Activated T-helper 1 cell treated with Interleukin-2 at 50 U/mL for 16 hours (primary cell): ENCODE results near the gene CYP8B1.
"Not testable (repeated sequence)": the region's sequence is repeated elsewhere in the genome, so short reads cannot be mapped to it uniquely, and the experiment has no call there.

Source experiments
- DNase-seq: peaks from one replicate; pipeline ENCODE4 v3.0.0-alpha.2; 2020; ENCODE audit warnings: low read depth

CYP8B1 gene

GRCh38 chr3:42884324-42884723 is 8.6 kb upstream of the CYP8B1 start:
- DNase-seq, result no peak

GRCh38 chr3:42883251-42883930 is 7.7 kb upstream of the CYP8B1 start:
- DNase-seq, result not testable (repeated sequence)

GRCh38 chr3:42880601-42881451 is 5.1 kb upstream of the CYP8B1 start:
- DNase-seq, result peak; percentile 80

- DNase-seq, result no peak
Measured at GRCh38 chr3:42880183-42880582, 4.5 kb upstream of the CYP8B1 start.

GRCh38 chr3:42877881-42878280 is 2.2 kb upstream of the CYP8B1 start:
- no peak for DNase-seq

- DNase-seq, result no peak
Measured at GRCh38 chr3:42876940-42877720, 1.5 kb upstream of the CYP8B1 start.

- DNase-seq, result no peak
Measured at GRCh38 chr3:42876401-42876800, 722 bp upstream of the CYP8B1 start.

GRCh38 chr3:42874749-42875148 is 930 bp downstream of the CYP8B1 start:
- DNase-seq, result no peak

- DNase-seq, result no peak
Measured at GRCh38 chr3:42873221-42873982, 2.3 kb downstream of the CYP8B1 start.

GRCh38 chr3:42872718-42873117 is 3.0 kb downstream of the CYP8B1 start:
- no peak for DNase-seq

- no peak for DNase-seq
Measured at GRCh38 chr3:42871592-42872196, 4.0 kb downstream of the CYP8B1 start.

- no peak for DNase-seq
Measured at GRCh38 chr3:42868841-42869240, 6.8 kb downstream of the CYP8B1 start.

- DNase-seq, result no peak
Measured at GRCh38 chr3:42867138-42867537, 8.5 kb downstream of the CYP8B1 start.

- no peak for DNase-seq
Measured at GRCh38 chr3:42865256-42865655, 10.4 kb downstream of the CYP8B1 start.

GRCh38 chr3:42864321-42864950 is 11.2 kb downstream of the CYP8B1 start:
- no peak for DNase-seq

GRCh38 chr3:42856544-42856943 is 19.1 kb downstream of the CYP8B1 start:
- no peak for DNase-seq

- DNase-seq, result no peak
Measured at GRCh38 chr3:42855547-42856380, 19.9 kb downstream of the CYP8B1 start.

GRCh38 chr3:42855219-42855546 is 20.5 kb downstream of the CYP8B1 start:
- DNase-seq, result no peak

- no peak for DNase-seq
Measured at GRCh38 chr3:42853739-42854302, 21.9 kb downstream of the CYP8B1 start.

- DNase-seq, result no peak
Measured at GRCh38 chr3:42853056-42853455, 22.6 kb downstream of the CYP8B1 start.
